Mucosa of descending colon (tissue), 3 donors: ENCODE data around the gene CDK5RAP3. TPM values are rescaled to one million over a fixed set of nuclear protein-coding genes. Genes with fewer than 3 reads are reported as not detected.
"Not testable (repeated sequence)": the region's sequence is repeated elsewhere in the genome, so short reads cannot be mapped to it uniquely, and the experiment has no call there.

Experiments
- ATAC-seq: fragments of 200-7000 bp; cut with Tn5 transposase; one replicate; pipeline ENCODE4 v1.9.1; 2020; ENCODE audit warnings: mild to moderate bottlenecking, moderate library complexity
- DNase-seq, 3 donors: peaks; one replicate each; pipeline ENCODE4 v3.0.0-alpha.2; 2020
- H3K36me3 ChIP-seq: fragments of 200-600 bp; one replicate; pipeline ENCODE4 v1.8.0; 2021; ENCODE audit warnings: low read depth, mild to moderate bottlenecking
- H3K4me1 ChIP-seq: fragments of 200-600 bp; one replicate; pipeline ENCODE4 v1.8.0; 2021; ENCODE audit warnings: low read depth, mild to moderate bottlenecking
- H3K4me3 ChIP-seq: fragments of 200-600 bp; one replicate; pipeline ENCODE4 v1.8.0; 2021; ENCODE audit warnings: mild to moderate bottlenecking
- H3K9me3 ChIP-seq: fragments of 200-600 bp; one replicate; pipeline ENCODE4 v1.8.0; 2021; ENCODE audit warnings: mild to moderate bottlenecking
- intact Hi-C, 2 donors: fragments of 100-400 bp; cut with DNase I in 1 of 2; cut with micrococcal nuclease in 1 of 2; formaldehyde crosslinking; loops; one replicate each; pipeline versions ENCODE4 v1.11.0 to v1.11.1; 2022; cut with DNase I, micrococcal nuclease
- total RNA-seq, 3 donors: library from RNA; stranded (reverse); fragmentation: NEBNext Ultra II Directional in 2 of 3; extraction: Animal tissue kit (Norgen Biotek cat#: 25700) in 2 of 3; gene quantifications; one replicate each; pipeline versions ENCODE4 v1.2.1 to v1.2.4, GENCODE V29; 2021 to 2023
- TF ChIP-seq, protein P1 (sequence below): fragments of 200-600 bp; IDR thresholded peaks from one replicate; pipeline ENCODE4 v1.8.0; 2022; ENCODE audit warnings: antibody characterized with exemption, mild to moderate bottlenecking
- donor health status: DM: no; HTN: no; CAD: no; lungs with moderate emphysema.
- donor health status: DM: no; HTN: no; CAD: no.
- donor health status: DM: no; HTN: yes; CAD: no.

Gene CDK5RAP3
- total RNA-seq, 3 donors from 2014 or later = 136 to 215 (median 163) TPM

DNA sequence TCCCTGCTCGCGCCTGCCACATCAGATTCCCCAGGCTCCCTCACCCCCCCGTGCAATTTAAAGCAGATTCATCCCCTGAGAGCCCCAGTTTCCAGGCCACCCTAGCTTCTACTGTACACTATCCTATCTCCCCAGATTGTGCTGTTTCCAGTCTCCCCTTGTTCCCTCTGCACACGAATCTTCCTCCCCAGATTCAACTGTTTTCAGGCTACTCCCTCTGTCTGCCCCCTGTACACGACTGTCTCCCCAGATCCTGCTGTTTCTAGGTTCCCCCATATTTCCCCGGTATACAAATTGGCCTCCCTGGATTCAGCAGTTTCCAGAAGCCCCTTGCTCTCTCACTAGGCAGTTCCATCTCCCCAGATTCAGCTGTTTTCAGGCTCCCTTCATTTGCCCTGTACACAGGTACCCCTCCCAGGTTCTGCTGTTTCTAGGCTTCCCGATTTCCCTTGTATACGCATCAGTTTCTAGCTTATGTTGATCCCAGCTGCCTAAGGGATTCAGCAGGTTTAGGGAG lies 43.7 kb downstream of the CDK5RAP3 start:
- Histone ChIP-seq H3K36me3 (no peaks in the 10 kb centered on the region), H3K9me3 (no peaks in the 10 kb centered on the region), H3K4me1 (peaks cover 6% of the 10 kb centered on the region), H3K4me3 (no peak overlapping the region)
- TF ChIP-seq, protein P1, sequence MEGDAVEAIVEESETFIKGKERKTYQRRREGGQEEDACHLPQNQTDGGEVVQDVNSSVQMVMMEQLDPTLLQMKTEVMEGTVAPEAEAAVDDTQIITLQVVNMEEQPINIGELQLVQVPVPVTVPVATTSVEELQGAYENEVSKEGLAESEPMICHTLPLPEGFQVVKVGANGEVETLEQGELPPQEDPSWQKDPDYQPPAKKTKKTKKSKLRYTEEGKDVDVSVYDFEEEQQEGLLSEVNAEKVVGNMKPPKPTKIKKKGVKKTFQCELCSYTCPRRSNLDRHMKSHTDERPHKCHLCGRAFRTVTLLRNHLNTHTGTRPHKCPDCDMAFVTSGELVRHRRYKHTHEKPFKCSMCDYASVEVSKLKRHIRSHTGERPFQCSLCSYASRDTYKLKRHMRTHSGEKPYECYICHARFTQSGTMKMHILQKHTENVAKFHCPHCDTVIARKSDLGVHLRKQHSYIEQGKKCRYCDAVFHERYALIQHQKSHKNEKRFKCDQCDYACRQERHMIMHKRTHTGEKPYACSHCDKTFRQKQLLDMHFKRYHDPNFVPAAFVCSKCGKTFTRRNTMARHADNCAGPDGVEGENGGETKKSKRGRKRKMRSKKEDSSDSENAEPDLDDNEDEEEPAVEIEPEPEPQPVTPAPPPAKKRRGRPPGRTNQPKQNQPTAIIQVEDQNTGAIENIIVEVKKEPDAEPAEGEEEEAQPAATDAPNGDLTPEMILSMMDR = no peak
- DNase-seq = no peak
- intact Hi-C loops = loop anchor here in 1 of 2 donors (5.0 kb wide), 1 partner anchor 62 kb away; no protein-coding TSS in a partner anchor
- ATAC-seq = no peak

DNA sequence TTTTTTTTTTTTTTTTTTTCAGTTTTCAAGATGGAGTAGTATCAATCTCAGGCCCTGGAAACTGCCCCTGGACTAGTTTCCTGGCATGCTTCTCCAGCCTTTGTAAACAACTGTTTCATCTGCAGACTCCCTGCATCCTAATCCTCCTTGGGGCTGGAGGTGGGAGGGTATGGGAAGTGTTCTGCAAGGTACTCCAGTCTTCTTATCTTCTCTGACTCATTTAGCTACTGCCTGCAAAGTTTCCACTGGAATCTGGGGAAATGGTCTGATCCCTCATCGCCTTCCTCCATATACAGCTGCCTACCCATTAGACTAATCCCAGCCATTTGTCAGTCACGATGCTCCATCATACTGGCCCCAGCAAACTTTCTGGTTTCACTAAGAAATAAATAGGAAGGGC lies 45.2 kb downstream of the CDK5RAP3 start:
- no peak for DNase-seq
- TF ChIP-seq, protein P1 = no peak

DNA sequence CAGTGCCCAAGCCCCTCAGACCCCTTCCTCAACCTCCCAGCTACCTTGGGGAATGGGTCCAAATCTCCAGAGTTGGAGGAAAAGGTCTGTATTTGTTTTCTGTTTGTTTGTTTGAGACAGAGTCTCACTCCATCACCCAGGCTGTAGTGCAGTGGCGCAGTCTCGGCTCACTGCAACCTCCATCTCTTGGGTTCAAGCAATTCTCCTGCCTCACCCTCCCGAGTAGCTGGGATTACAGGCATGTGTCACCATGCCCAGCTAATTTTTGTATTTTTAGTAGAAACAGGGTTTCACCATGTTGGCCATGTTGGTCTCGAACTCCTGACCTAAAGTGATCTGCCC lies 46.9 kb downstream of the CDK5RAP3 start:
- DNase-seq, intact Hi-C loops, ATAC-seq, H3K4me3 ChIP-seq, H3K4me1 ChIP-seq, H3K36me3 ChIP-seq, H3K9me3 ChIP-seq: not testable (repeated sequence)

More for the DNA sequence above, 45.2 kb downstream of the CDK5RAP3 start:
- ATAC-seq = no peak
- Histone ChIP-seq H3K4me1 (peaks cover 6% of the 10 kb centered on the region), H3K36me3 (no peaks in the 10 kb centered on the region), H3K9me3 (no peaks in the 10 kb centered on the region), H3K4me3 (no peak overlapping the region)
- intact Hi-C loops = no loop called here

DNA sequence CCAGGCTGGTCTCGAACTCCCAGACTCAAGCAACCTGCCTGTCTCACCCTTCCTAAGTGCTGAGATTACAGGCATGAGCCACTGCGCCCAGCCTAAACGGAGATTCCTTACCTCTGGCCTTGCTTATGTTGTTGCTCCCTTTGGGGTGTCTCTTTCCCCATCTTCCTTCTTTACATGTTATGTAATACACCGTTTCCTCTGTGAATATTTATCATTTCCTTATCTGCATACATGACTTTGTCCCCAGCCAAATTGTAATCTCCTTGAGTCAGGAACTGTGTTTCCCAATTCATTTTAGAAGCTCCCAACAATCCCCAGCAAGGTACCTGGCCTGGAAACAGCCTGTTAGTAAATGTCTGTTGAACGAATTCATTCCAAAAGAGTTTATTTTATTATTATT lies 51.0 kb downstream of the CDK5RAP3 start:
- Histone ChIP-seq H3K4me1 (peaks cover 33% of the 10 kb centered on the region), H3K9me3 (no peaks in the 10 kb centered on the region), H3K36me3 (no peaks in the 10 kb centered on the region), H3K4me3 (no peak overlapping the region)
- TF ChIP-seq, protein P1 = no peak
- intact Hi-C loops = no loop called here
- DNase-seq (no peak), ATAC-seq (no peak)

DNA sequence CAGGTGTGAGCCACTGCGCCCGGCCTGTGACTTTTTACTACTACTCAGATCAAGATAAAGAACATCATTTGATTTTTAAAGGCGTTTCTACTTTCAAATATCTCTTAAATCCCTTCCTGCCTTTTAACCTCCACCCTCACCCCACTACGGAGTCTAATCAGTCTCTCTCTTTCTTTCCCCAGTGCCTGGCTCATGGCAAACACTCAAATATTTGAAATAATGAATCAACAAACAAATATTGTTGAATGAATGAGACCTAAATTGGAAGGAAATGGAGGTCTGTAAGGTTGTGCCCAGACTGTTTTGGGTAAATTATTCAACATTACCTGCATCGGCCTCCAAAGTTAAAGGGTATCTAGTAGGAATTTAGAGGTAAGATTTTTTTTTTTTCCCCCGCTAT lies 52.0 kb downstream of the CDK5RAP3 start:
- H3K9me3 ChIP-seq = no peaks in the 10 kb centered on the region
- no peak overlapping the region for H3K4me3 ChIP-seq
- ATAC-seq (no peak), DNase-seq (no peak)
- TF ChIP-seq, protein P1 = no peak
- H3K4me1 ChIP-seq = peaks cover 34% of the 10 kb centered on the region
- H3K36me3 ChIP-seq = no peaks in the 10 kb centered on the region
- intact Hi-C loops = no loop called here

DNA sequence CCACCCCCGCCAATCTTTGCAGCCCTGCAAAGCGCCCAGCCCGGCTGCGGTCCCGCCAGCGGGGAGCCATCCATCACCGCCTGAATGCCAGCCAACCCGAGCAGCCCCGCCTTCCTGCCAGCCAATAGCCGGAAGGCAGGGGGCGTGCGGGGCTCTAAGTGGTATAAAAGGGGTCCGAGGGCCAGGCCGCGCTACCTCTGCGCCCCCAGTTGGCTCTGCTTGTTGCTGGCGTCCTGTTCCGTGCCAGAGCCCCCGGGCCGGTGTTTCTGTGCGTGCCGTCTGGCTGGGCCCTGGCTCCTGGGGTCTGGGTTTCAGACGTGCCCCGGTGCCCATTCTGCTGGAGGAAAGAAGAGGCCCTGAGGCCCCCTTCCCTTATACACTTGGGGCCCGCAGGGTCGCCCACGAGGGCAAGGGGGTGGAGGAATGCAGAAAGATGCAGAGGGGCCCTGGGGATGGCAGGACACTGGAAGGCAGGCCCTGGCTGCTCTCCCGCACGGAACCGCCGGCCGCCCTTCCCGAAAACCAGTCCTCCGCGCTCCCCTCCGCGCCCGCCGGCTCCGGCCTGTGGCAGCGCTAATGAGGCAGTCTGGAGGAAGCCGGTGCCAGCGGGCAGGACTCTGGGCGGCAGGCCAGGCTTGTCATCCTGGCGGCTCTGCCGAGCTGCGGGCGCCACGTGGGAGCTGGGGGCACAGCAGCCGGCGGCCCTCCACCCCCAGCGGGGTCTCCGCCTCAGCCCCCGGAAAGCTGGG lies 52.7 kb downstream of the CDK5RAP3 start:
- no peak overlapping the region for H3K4me3 ChIP-seq
- no peaks in the 10 kb centered on the region for H3K36me3 ChIP-seq
- H3K9me3 ChIP-seq = no peaks in the 10 kb centered on the region
- peaks cover 34% of the 10 kb centered on the region for H3K4me1 ChIP-seq
- ATAC-seq (peak; percentile 56), DNase-seq (peak; percentile 82 to 88 (median 85))
- intact Hi-C loops = no loop called here
- TF ChIP-seq, protein P1 = peak; percentile 7
